BE2C (cell line): ENCODE data around the gene PMEL.

Source experiments
- DNase-seq: peaks from one replicate; pipeline ENCODE4 v3.0.0-alpha.2; 2020
- H3K27me3 ChIP-seq: fragments of 250-450 bp; sonication (Bioruptor Pico); 2 replicates; pipeline ENCODE4 v1.5.1; 2020; ENCODE audit warnings: mild to moderate bottlenecking
- H3K36me3 ChIP-seq: fragments of 250-450 bp; sonication (Bioruptor Pico); 2 replicates; pipeline ENCODE4 v1.5.1; 2020; ENCODE audit warnings: mild to moderate bottlenecking
- H3K4me1 ChIP-seq: fragments of 250-450 bp; sonication (Bioruptor Pico); 2 replicates; pipeline ENCODE4 v1.5.1; 2020
- H3K4me3 ChIP-seq: 2 replicates; pipeline ENCODE4 v1.5.1; 2011; ENCODE audit warnings: low read depth, low read length
- H3K9me3 ChIP-seq: fragments of 250-450 bp; sonication (Bioruptor Pico); 2 replicates; pipeline ENCODE4 v1.5.1; 2020
- TF ChIP-seq, protein P1 (sequence below): IDR thresholded peaks from 2 replicates; pipeline ENCODE4 v1.5.1; 2012; ENCODE audit warnings: mild to moderate bottlenecking, low read depth, low read length

Gene PMEL

DNA sequence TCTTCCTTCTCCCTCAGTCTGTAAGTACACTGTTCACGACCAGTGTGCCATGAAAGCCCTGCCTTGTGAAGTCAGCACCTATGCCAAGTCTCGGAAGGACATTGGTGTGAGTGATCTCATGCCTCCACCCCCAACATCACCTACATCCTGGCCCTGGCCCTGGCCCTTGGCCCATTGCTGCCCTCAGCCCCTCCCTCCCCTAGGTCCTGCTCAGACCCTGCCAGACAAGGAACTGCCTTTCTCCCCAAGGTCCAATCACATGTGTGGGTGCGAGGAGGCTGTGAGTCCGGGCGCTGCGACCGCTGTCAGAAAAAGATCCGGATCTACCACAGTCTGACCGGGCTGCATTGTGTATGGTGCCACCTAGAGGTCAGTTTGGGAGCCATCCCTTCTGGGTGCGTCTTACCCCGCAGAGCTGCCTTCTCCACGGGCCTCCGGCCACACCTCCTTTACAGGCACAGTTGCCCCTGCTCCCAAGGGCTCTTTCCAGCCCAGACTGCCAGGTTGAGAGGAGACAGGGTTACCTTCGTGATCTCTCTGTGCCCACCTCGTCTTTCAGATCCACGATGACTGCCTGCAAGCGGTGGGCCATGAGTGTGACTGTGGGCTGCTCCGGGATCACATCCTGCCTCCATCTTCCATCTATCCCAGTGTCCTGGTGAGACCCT lies 25.6 kb downstream of the PMEL start:
- Histone ChIP-seq H3K4me1 (peaks cover 4% of the 10 kb centered on the region; the same call in 1 of the 2 replicates), H3K36me3 (no peaks in the 10 kb centered on the region), H3K27me3 (no peaks in the 10 kb centered on the region), H3K4me3 (peak overlapping the region; percentile 24), H3K9me3 (no peaks in the 10 kb centered on the region)
- TF ChIP-seq, protein P1, sequence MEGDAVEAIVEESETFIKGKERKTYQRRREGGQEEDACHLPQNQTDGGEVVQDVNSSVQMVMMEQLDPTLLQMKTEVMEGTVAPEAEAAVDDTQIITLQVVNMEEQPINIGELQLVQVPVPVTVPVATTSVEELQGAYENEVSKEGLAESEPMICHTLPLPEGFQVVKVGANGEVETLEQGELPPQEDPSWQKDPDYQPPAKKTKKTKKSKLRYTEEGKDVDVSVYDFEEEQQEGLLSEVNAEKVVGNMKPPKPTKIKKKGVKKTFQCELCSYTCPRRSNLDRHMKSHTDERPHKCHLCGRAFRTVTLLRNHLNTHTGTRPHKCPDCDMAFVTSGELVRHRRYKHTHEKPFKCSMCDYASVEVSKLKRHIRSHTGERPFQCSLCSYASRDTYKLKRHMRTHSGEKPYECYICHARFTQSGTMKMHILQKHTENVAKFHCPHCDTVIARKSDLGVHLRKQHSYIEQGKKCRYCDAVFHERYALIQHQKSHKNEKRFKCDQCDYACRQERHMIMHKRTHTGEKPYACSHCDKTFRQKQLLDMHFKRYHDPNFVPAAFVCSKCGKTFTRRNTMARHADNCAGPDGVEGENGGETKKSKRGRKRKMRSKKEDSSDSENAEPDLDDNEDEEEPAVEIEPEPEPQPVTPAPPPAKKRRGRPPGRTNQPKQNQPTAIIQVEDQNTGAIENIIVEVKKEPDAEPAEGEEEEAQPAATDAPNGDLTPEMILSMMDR: peak; percentile 97
- peak; percentile 85 for DNase-seq

GRCh38 chr12:55938826-55939501 lies 26.9 kb downstream of the PMEL start:
- Histone ChIP-seq H3K4me1 (peaks cover 4% of the 10 kb centered on the region; the same call in 1 of the 2 replicates), H3K4me3 (no peak overlapping the region), H3K27me3 (no peaks in the 10 kb centered on the region), H3K9me3 (no peaks in the 10 kb centered on the region), H3K36me3 (no peaks in the 10 kb centered on the region)
- TF ChIP-seq, protein P1: no peak
- DNase-seq: no peak

GRCh38 chr12:55937981-55938380 lies 27.9 kb downstream of the PMEL start:
- Histone ChIP-seq H3K4me1 (peaks cover 4% of the 10 kb centered on the region; the same call in 1 of the 2 replicates), H3K27me3 (no peaks in the 10 kb centered on the region; the same call in 1 of the 2 replicates), H3K36me3 (no peaks in the 10 kb centered on the region), H3K9me3 (no peaks in the 10 kb centered on the region), H3K4me3 (no peak overlapping the region)
- TF ChIP-seq, protein P1: no peak
- no peak for DNase-seq

DNA sequence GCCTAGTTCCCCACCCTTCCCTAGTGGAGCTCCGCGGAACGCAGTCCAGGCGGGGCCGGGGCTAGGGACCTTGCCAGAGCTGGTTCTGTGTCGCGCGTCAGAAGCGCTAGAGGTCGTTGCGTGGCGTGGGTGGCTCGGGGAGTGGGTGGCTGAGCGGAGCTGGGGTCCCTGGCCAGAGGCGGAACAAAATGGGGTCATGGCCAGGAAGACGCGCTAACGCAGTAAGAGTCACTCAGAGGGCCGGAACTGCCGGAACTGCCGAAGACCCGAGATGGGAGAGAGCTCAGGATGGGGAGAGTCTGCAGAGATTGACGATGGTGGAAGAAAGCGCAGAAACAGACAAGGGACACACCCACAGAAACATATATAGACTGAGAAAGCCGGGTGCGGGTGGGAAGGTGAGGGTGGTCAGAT lies 30.1 kb downstream of the PMEL start:
- Histone ChIP-seq H3K36me3 (no peaks in the 10 kb centered on the region), H3K4me1 (peaks cover 11% of the 10 kb centered on the region), H3K9me3 (no peaks in the 10 kb centered on the region), H3K4me3 (no peak overlapping the region), H3K27me3 (no peaks in the 10 kb centered on the region; the same call in 1 of the 2 replicates)
- TF ChIP-seq, protein P1: no peak
- no peak for DNase-seq

DNA sequence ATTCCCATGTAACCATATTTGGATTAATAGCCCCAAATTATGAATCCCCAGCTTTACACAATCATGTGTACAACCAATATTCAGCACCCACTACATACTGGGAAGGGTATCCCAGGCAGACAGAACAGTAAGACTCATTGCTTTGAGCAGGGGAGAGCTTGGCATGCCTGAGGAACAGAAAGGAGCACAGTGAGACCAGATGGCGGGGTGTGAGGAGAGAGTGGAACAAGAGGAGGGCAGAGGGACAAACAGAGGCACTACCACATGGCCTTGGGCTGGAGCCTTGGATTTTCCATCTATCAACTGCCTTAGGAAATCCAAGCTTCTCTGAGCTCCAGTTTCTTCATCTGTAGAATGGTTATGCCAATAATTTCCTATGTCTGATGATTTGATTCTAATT lies 31.1 kb downstream of the PMEL start:
- DNase-seq: no peak
- Histone ChIP-seq H3K27me3 (no peaks in the 10 kb centered on the region; the same call in 1 of the 2 replicates), H3K4me3 (no peak overlapping the region), H3K4me1 (peaks cover 7% of the 10 kb centered on the region), H3K9me3 (no peaks in the 10 kb centered on the region), H3K36me3 (no peaks in the 10 kb centered on the region)
- TF ChIP-seq, protein P1: no peak
